Retina (tissue), 1 donor: ENCODE results near the gene RGS4.
"Not testable (repeated sequence)": the region's sequence is repeated elsewhere in the genome, so short reads cannot be mapped to it uniquely, and the experiment has no call there.

Experiments
- DNase-seq: peaks from one replicate; pipeline ENCODE4 v3.0.0-alpha.2; 2016

The RGS4 gene

GRCh38 chr1:163069655-163070277 is 605 bp downstream of the RGS4 start:
- DNase-seq, result no peak

GRCh38 chr1:163071405-163072255 is 2.5 kb downstream of the RGS4 start:
- peak; percentile 38 for DNase-seq

GRCh38 chr1:163072658-163073057 is 3.5 kb downstream of the RGS4 start:
- DNase-seq, result no peak

- DNase-seq, result no peak
These were observed 4.8 kb downstream of the RGS4 start for GRCh38 chr1:163074004-163074403.

- DNase-seq, result no peak
These were observed 5.6 kb downstream of the RGS4 start for GRCh38 chr1:163074716-163075284.

DNA sequence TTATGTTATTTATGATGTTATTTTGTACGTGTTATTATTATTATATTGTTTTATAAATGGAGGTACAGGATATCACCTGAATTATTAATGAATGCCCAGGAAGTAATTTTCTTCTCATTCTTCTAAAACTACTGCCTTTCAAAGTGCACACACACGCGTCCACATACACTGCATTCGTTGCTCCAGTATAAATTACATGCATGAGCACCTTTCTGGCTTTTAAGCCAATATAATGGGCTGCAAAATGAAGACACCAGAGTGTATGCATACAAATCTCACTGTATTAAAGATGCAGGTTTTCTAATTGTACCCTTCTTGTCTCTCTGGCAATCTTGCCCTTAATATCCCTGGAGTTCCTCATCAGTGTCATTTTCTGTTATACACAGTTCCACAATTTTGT is 6.9 kb downstream of the RGS4 start:
- no peak for DNase-seq

GRCh38 chr1:163076446-163076845 is 7.3 kb downstream of the RGS4 start:
- DNase-seq, result no peak

GRCh38 chr1:163076981-163077761 is 8.0 kb downstream of the RGS4 start:
- no peak for DNase-seq

GRCh38 chr1:163082971-163083370 is 13.8 kb downstream of the RGS4 start:
- DNase-seq, result no peak

- DNase-seq, result no peak
These were observed 14.5 kb downstream of the RGS4 start for GRCh38 chr1:163083690-163084089.

GRCh38 chr1:163084330-163084729 is 15.2 kb downstream of the RGS4 start:
- no peak for DNase-seq

- DNase-seq, result no peak
These were observed 16.1 kb downstream of the RGS4 start for GRCh38 chr1:163085041-163085903.

DNA sequence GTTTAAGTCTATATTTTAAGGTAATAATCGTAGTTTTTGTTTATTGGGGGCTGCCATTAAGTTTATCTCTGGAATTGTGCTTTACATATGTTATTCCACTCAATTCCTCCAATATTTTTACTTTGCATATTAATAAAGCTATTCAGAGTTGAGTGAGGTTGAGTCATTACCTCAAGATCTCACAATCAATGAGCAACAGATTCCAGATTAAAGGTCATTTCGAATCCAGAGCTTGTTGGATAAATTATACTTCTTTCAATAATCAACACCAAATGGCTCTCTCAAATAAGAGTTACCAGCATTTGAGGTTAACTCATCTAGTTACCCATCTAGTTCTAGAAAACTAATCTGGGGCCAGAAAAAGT is 16.7 kb downstream of the RGS4 start:
- DNase-seq, result no peak

GRCh38 chr1:163089117-163089516 is 20.0 kb downstream of the RGS4 start:
- not testable (repeated sequence) for DNase-seq

- DNase-seq, result no peak
These were observed 21.3 kb downstream of the RGS4 start for GRCh38 chr1:163090321-163090945.

DNA sequence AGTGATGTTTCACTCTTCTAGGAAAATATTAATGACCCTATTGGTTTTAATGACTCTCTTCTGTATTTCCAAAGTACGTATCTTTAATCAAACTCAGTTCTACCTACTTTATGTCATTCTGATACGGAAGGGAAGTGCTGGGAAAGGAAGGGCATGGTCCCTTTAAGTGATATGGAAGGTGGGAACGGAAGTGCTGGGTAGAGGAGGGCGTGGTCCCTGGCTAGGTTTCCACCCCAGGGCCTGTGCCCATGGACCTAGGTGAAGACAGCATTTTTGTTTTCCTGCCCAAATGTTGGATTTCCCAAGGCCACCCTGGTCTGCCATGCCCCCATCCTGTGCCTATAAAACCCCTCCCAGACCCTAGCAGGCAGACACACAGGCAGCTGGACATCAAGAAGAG is 24.0 kb downstream of the RGS4 start:
- DNase-seq, result no peak

DNA sequence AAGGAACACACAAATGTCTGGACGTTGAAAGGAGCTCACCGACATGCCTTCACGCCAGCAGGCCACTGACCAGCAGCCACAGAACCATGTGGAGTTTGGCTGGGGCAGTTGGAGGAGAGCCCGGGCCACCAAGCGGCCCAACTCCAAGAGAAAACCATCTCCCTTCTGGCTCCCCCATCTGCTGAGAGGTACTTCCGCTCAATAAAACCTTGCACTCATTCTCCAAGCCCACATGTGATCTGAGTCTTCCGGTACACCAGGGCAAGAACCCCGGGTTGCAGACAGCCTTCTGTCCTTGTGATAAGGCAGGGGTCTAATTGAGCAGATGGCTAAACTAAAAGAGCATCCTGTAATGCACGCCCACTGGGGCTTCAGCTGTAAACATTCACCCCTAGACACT is 24.4 kb downstream of the RGS4 start:
- no peak for DNase-seq

- no peak for DNase-seq
These were observed 25.0 kb downstream of the RGS4 start for GRCh38 chr1:163094182-163094581.

DNA sequence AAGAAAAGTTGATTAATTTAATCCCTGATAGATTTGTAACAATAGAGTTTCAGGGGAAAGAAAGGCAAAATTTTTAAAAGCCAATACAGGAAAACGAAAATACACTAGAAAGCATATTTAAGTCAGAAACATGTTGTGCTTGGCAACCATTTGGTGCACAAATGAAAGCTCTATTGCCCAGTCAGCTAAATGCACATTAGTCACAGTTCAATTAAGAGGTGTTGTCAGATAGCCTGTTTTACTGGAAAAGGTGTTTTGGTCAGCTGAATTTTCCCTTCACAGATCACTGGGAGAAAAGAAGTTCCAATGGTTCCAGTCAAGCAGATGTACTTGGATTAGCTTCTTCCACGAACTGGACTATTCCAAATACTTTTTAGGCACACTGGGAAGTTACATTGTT is 25.4 kb downstream of the RGS4 start:
- DNase-seq, result no peak

DNA sequence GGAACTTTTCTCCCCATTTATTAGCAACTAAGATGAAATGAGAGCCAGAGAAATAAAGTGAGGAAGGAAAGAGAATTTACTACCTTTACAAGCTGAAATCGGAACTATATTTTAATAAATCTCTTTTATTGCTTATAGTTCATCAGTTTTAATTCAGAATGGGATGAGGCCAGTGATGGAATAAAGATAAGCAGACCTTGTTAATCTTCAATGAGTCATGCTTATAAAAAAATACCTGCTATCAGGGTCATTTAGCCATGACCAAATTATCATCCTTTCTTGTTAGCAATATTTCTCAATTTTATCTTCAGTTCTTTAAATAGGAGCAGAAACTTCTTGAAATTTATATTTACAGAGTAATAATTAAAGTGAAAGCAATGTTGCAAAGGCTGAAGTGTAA is 26.1 kb downstream of the RGS4 start:
- DNase-seq, result no peak

- DNase-seq, result no peak
These were observed 33.4 kb downstream of the RGS4 start for GRCh38 chr1:163102590-163102989.
